ENCODE measurements around the gene TLR9. TPM values are rescaled to one million over a fixed set of nuclear protein-coding genes. Genes with fewer than 3 reads are reported as not detected.

Gene TLR9
- polyA plus RNA-seq, 1 of the 3 experiments (the other 2 are of a cell fraction), result 0.12 TPM

- Histone ChIP-seq H3K27me3 (ENCODE audit: insufficient read depth) (no peaks in the 10 kb centered on the region), H3K27ac (ENCODE audit: low read depth in 2 of 2, low read length in 1 of 2) (no peak overlapping the region), H3K79me2 (ENCODE audit: insufficient read depth) (no peaks in the 10 kb centered on the region), H3K36me3 (replicated peaks in 1 of 2; ENCODE audit: control insufficient read depth in 1 of 2, insufficient read depth in 2 of 2, low read length in 1 of 2) (no peaks in the 10 kb centered on the region), H3K4me2 (no peak overlapping the region), H3K9me3 (no peaks in the 10 kb centered on the region), H3K4me1 (ENCODE audit: control insufficient read depth in 1 of 2, insufficient read depth in 2 of 2, low read depth in 1 of 2, low read length in 1 of 2) (peaks cover 10 to 13% of the 10 kb centered on the region in 2 experiments; a peak in 3 of 4 replicates), H3F3A (replicated peaks; ENCODE audit: insufficient read depth) (peaks cover 4% of the 10 kb centered on the region), H4K20me1 (ENCODE audit: insufficient read depth) (no peaks in the 10 kb centered on the region), H3K9ac (no peak overlapping the region), H3K4me3 (ENCODE audit: low read depth in 2 of 2, low read length in 1 of 2) (no peak overlapping the region), H2AFZ (ENCODE audit: low read depth) (no peak overlapping the region), H3K9me2 (no peaks in the 10 kb centered on the region)
- DNase-seq, result no peak
- CTCF ChIA-PET, result interaction anchor here (1.0 to 1.6 kb wide), 4 partner anchors 11 to 185 kb away, joined by 3 to 6 read pairs (median 4); partner anchors contain the start of gene DUSP7
- WGBS (ENCODE audit: low lambda C conversion rate), result 66% methylated on average over 2 of the region's 3 CpGs
- TF ChIP-seq ZBTB33 (IDR thresholded peaks at IDR 0.05; ENCODE audit: borderline replicate concordance, low read depth), result no peak
- no peak for TF ChIP-seq JUND (IDR thresholded peaks at IDR 0.05)
- TF ChIP-seq MXI1 (IDR thresholded peaks at IDR 0.05; ENCODE audit: low read depth, low read length), result no peak
- TF ChIP-seq ELF1 (IDR thresholded peaks at IDR 0.05), result no peak
- POLR2A ChIA-PET, result no interaction called here
Observed at GRCh38 chr3:52185837-52186236, 39.6 kb downstream of the TLR9 start.

- ChIA-PET CTCF (interaction anchor here (0.6 to 1.6 kb wide), 4 partner anchors 11 to 184 kb away, joined by 3 to 6 read pairs (median 4); partner anchors contain the start of gene DUSP7), POLR2A (no interaction called here)
- Histone ChIP-seq H3K4me3 (ENCODE audit: low read depth in 2 of 2, low read length in 1 of 2) (no peak overlapping the region), H3K9me3 (no peaks in the 10 kb centered on the region), H3K27ac (ENCODE audit: low read depth in 2 of 2, low read length in 1 of 2) (no peak overlapping the region), H3K9me2 (no peaks in the 10 kb centered on the region), H3K27me3 (ENCODE audit: insufficient read depth) (no peaks in the 10 kb centered on the region), H3K4me1 (ENCODE audit: control insufficient read depth in 1 of 2, insufficient read depth in 2 of 2, low read depth in 1 of 2, low read length in 1 of 2) (peaks cover 6 to 9% of the 10 kb centered on the region in 2 experiments; a peak in 3 of 4 replicates), H3K4me2 (no peak overlapping the region), H2AFZ (ENCODE audit: low read depth) (no peak overlapping the region), H4K20me1 (ENCODE audit: insufficient read depth) (no peaks in the 10 kb centered on the region), H3K9ac (no peak overlapping the region), H3F3A (replicated peaks; ENCODE audit: insufficient read depth) (peaks cover under 1% of the 10 kb centered on the region), H3K79me2 (ENCODE audit: insufficient read depth) (no peaks in the 10 kb centered on the region), H3K36me3 (replicated peaks in 1 of 2; ENCODE audit: control insufficient read depth in 1 of 2, insufficient read depth in 2 of 2, low read length in 1 of 2) (no peaks in the 10 kb centered on the region)
- DNase-seq, result no peak
- 89% methylated on average over 6 of the region's 6 CpGs for WGBS (ENCODE audit: low lambda C conversion rate)
- TF ChIP-seq MEF2A (IDR thresholded peaks at IDR 0.05; ENCODE audit: borderline replicate concordance, low read depth) (no peak), RFX5 (IDR thresholded peaks at IDR 0.05; ENCODE audit: low read length) (no peak), NFIC (IDR thresholded peaks at IDR 0.05; ENCODE audit: borderline replicate concordance) (no peak), REST (IDR thresholded peaks at IDR 0.05; ENCODE audit: low read depth, low read length) (no peak), MXI1 (IDR thresholded peaks at IDR 0.05; ENCODE audit: low read depth, low read length) (no peak), MAX (IDR thresholded peaks at IDR 0.05; ENCODE audit: low read depth) (no peak), TAF1 (IDR thresholded peaks at IDR 0.05; ENCODE audit: borderline replicate concordance, low read depth, low read length) (no peak), FOXM1 (IDR thresholded peaks at IDR 0.05; ENCODE audit: low read depth) (no peak), TEAD4 (IDR thresholded peaks at IDR 0.05; ENCODE audit: borderline replicate concordance, insufficient read depth) (no peak), CHD2 (IDR thresholded peaks at IDR 0.05; ENCODE audit: low read length, partially characterized antibody) (no peak), GABPA (IDR thresholded peaks at IDR 0.05; ENCODE audit: low read depth) (no peak), NRF1 (IDR thresholded peaks at IDR 0.05; ENCODE audit: low read depth, low read length) (no peak), EZH2phosphoT487 (IDR thresholded peaks at IDR 0.05; ENCODE audit: borderline replicate concordance, low read depth) (no peak)
Observed at GRCh38 chr3:52185311-52185710, 40.1 kb downstream of the TLR9 start.
